Astrocyte (in vitro differentiated cells and primary cell): ENCODE measurements around the gene PLCB4. TPM values are rescaled to one million over a fixed set of nuclear protein-coding genes. Genes with fewer than 3 reads are reported as not detected.

Source experiments
- DNase-seq: peaks from one replicate; pipeline ENCODE4 v3.0.0-alpha.2; 2010; ENCODE audit warnings: low read depth
- FAIRE-seq: peaks from 2 replicates; lab custom pipeline; 2011; peaks lifted over from hg19 to GRCh38; lab: Jason Lieb, UNC
- H2AFZ ChIP-seq: 2 replicates; pipeline ENCODE4 v1.6.0; 2012; ENCODE audit warnings: low read depth, low read length, inconsistent platforms
- H3K27ac ChIP-seq: 2 replicates; pipeline ENCODE4 v1.5.1; 2011; ENCODE audit warnings: low read depth, low read length, inconsistent platforms
- H3K27me3 ChIP-seq: 2 replicates; pipeline ENCODE4 v1.6.0; 2011; ENCODE audit warnings: low read length, inconsistent platforms; ENCODE audit not compliant: insufficient read depth
- H3K36me3 ChIP-seq: 2 replicates; pipeline ENCODE4 v1.5.1; 2011; ENCODE audit warnings: low read length, inconsistent platforms; ENCODE audit not compliant: insufficient read depth
- H3K4me1 ChIP-seq: 2 replicates; pipeline ENCODE4 v1.5.1; 2011; ENCODE audit warnings: low read length, inconsistent platforms; ENCODE audit not compliant: insufficient read depth
- H3K4me2 ChIP-seq: 2 replicates; pipeline ENCODE4 v1.6.0; 2012; ENCODE audit warnings: low read length, inconsistent platforms
- H3K4me3 ChIP-seq: 2 replicates; pipeline ENCODE4 v1.5.1; 2011; ENCODE audit warnings: low read depth, mild to moderate bottlenecking, low read length, inconsistent platforms; ENCODE audit not compliant: insufficient read depth
- H3K79me2 ChIP-seq: 2 replicates; pipeline ENCODE4 v1.6.0; 2012; ENCODE audit warnings: mild to moderate bottlenecking, low read length, inconsistent platforms; ENCODE audit not compliant: insufficient read depth
- H3K9ac ChIP-seq: 2 replicates; pipeline ENCODE4 v1.6.0; 2012; ENCODE audit warnings: mild to moderate bottlenecking, low read length, inconsistent platforms
- H3K9me3 ChIP-seq: 2 replicates; pipeline ENCODE4 v1.5.1; 2012; ENCODE audit warnings: low read depth, mild to moderate bottlenecking, low read length, inconsistent platforms; ENCODE audit not compliant: insufficient read depth
- H4K20me1 ChIP-seq: 2 replicates; pipeline ENCODE4 v1.6.0; 2012; ENCODE audit warnings: low read length, inconsistent platforms; ENCODE audit not compliant: insufficient read depth
- H3K27ac Mint-ChIP-seq: one replicate; pipeline ENCODE4 v1.8.0; 2021; ENCODE audit warnings: mild to moderate bottlenecking, mixed read lengths; ENCODE audit not compliant: unreplicated experiment
- H3K27me3 Mint-ChIP-seq: one replicate; pipeline ENCODE4 v1.8.0; 2021; ENCODE audit warnings: low read depth, mixed read lengths; ENCODE audit not compliant: unreplicated experiment
- H3K36me3 Mint-ChIP-seq: one replicate; pipeline ENCODE4 v1.8.0; 2021; ENCODE audit warnings: low read depth, mixed read lengths; ENCODE audit not compliant: unreplicated experiment
- H3K4me1 Mint-ChIP-seq: one replicate; pipeline ENCODE4 v1.8.0; 2021; ENCODE audit warnings: low read depth, mixed read lengths; ENCODE audit not compliant: unreplicated experiment
- H3K4me3 Mint-ChIP-seq: one replicate; pipeline ENCODE4 v1.8.0; 2021; ENCODE audit warnings: mild to moderate bottlenecking, moderate library complexity, mixed read lengths; ENCODE audit not compliant: unreplicated experiment
- H3K9me3 Mint-ChIP-seq: one replicate; pipeline ENCODE4 v1.8.0; 2021; ENCODE audit warnings: mild to moderate bottlenecking, mixed read lengths; ENCODE audit not compliant: unreplicated experiment
- EZH2 ChIP-seq: IDR thresholded peaks from 2 replicates; pipeline ENCODE4 v1.6.1; 2012; ENCODE audit warnings: mild to moderate bottlenecking, low read length, inconsistent platforms; ENCODE audit not compliant: insufficient read depth
- total RNA-seq: library from RNA; stranded (reverse); gene quantifications from 2 replicates; pipeline ENCODE4 v1.2.1, GENCODE V29; 2021
- TF ChIP-seq, protein P1 (sequence below): IDR thresholded peaks from 2 replicates; pipeline ENCODE4 v1.5.1; 2011; ENCODE audit warnings: low read depth, mild to moderate bottlenecking, inconsistent platforms, low read length, moderate library complexity; ENCODE audit not compliant: insufficient read depth

PLCB4 gene
- total RNA-seq, 1 donor from 2014 or later: 58.2 TPM

DNA sequence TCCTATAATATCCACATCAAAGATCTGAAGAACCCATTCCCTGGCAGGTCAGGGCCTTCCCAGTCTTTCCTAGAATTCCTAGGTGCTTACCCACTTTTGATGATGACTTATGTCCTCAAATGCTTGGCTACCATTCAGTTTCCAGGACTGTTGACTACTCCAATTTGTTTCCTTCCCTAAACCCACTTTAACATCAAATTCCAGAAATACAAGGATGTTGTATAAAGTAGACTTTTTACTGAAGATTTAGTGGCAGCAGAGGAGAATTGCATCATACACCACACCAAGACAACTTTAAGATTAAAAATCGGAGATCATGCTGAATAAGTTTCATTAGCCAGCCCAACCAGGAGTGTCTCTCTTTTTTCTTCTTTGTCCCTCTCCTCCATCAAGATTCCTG lies 242.2 kb downstream of the PLCB4 start:
- Mint-ChIP-seq H3K27ac (peak overlapping the region; percentile 98), H3K4me3 (peak overlapping the region; percentile 66), H3K9me3 (no peaks in the 10 kb centered on the region), H3K27me3 (no peaks in the 10 kb centered on the region), H3K4me1 (peaks cover 40% of the 10 kb centered on the region), H3K36me3 (peaks cover 9% of the 10 kb centered on the region)
- H3K4me2 ChIP-seq: no peak overlapping the region
- no peaks in the 10 kb centered on the region for H3K9me3 ChIP-seq
- H3K36me3 ChIP-seq: no peaks in the 10 kb centered on the region
- no peak for FAIRE-seq
- no peaks in the 10 kb centered on the region for H4K20me1 ChIP-seq
- H3K27ac ChIP-seq: no peak overlapping the region
- no peak overlapping the region for H2AFZ ChIP-seq
- H3K27me3 ChIP-seq: no peaks in the 10 kb centered on the region
- H3K9ac ChIP-seq: no peak overlapping the region
- peak; percentile 15 for DNase-seq
- peaks cover 11% of the 10 kb centered on the region for H3K4me1 ChIP-seq
- H3K4me3 ChIP-seq: no peak overlapping the region
- TF ChIP-seq, protein P1, sequence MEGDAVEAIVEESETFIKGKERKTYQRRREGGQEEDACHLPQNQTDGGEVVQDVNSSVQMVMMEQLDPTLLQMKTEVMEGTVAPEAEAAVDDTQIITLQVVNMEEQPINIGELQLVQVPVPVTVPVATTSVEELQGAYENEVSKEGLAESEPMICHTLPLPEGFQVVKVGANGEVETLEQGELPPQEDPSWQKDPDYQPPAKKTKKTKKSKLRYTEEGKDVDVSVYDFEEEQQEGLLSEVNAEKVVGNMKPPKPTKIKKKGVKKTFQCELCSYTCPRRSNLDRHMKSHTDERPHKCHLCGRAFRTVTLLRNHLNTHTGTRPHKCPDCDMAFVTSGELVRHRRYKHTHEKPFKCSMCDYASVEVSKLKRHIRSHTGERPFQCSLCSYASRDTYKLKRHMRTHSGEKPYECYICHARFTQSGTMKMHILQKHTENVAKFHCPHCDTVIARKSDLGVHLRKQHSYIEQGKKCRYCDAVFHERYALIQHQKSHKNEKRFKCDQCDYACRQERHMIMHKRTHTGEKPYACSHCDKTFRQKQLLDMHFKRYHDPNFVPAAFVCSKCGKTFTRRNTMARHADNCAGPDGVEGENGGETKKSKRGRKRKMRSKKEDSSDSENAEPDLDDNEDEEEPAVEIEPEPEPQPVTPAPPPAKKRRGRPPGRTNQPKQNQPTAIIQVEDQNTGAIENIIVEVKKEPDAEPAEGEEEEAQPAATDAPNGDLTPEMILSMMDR: no peak
- TF ChIP-seq EZH2: no peak
- H3K79me2 ChIP-seq: no peaks in the 10 kb centered on the region

DNA sequence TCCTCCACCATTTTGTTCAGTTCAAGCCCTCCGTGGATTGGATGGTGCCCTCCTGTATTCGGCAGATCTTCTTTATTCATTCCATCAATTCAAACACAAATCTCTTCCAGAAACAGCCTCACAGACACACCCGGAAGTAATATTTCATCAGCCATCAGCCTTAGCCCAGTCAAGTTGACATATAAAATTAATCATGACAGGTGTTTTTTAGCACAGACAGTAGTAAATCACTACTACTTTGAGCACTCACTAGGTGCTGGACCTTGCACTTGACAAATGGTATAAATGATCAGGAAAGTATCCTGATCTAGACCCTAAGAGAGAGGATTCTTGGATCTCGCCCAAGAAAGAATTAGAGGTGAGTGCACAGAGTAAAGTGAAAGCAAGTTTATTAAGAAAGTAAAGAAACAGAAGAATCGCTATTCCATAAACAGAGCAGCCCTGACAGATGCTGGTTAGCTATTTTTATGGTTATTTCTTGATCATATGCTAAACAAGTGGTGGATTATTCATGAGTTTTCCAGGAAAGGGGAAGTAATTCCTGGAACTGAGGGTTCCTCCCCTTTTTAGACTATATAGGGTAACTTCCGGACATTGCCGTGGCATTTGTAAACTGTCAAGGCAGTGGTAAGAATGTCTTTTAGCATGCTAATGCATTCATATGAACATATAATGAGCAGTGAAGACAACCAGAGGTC lies 250.9 kb downstream of the PLCB4 start:
- Histone ChIP-seq H3K9ac (no peak overlapping the region), H3K4me3 (no peak overlapping the region), H3K9me3 (no peaks in the 10 kb centered on the region), H2AFZ (no peak overlapping the region), H3K4me1 (no peaks in the 10 kb centered on the region), H3K27me3 (no peaks in the 10 kb centered on the region), H3K36me3 (no peaks in the 10 kb centered on the region), H4K20me1 (no peaks in the 10 kb centered on the region), H3K27ac (no peak overlapping the region), H3K4me2 (no peak overlapping the region), H3K79me2 (no peaks in the 10 kb centered on the region)
- Mint-ChIP-seq H3K36me3 (peaks cover 7% of the 10 kb centered on the region), H3K27me3 (no peaks in the 10 kb centered on the region), H3K4me1 (peaks cover 2% of the 10 kb centered on the region), H3K27ac (no peak overlapping the region), H3K9me3 (no peaks in the 10 kb centered on the region), H3K4me3 (no peak overlapping the region)
- DNase-seq (peak; percentile 14), FAIRE-seq (no peak)
- TF ChIP-seq EZH2: no peak
- TF ChIP-seq, protein P1: no peak

DNA sequence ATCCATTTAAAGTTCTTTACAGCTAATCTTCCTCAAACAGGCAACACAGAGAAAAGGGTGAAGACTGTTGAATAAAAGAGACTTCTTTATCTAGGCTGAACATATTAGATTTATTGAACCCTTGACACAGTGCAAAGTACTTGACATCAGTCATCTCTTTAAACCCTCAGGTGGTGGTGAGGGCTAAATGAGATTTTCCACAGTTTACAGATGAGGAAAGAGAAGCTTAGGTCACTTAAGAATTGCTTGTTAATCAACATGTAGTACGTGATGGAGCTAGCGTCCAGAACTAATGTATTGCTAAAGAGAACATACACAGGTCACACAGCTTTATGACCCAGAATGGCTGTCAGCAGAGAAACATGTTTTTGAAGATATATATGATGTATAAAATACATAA lies 252.1 kb downstream of the PLCB4 start:
- no peak overlapping the region for H2AFZ ChIP-seq
- no peaks in the 10 kb centered on the region for H3K9me3 ChIP-seq
- TF ChIP-seq EZH2: no peak
- TF ChIP-seq, protein P1: no peak
- no peaks in the 10 kb centered on the region for H3K27me3 Mint-ChIP-seq
- FAIRE-seq (no peak), DNase-seq (no peak)
- no peaks in the 10 kb centered on the region for H3K36me3 ChIP-seq
- H3K4me3 Mint-ChIP-seq: no peak overlapping the region
- no peaks in the 10 kb centered on the region for H4K20me1 ChIP-seq
- peaks cover 2% of the 10 kb centered on the region for H3K4me1 Mint-ChIP-seq
- no peaks in the 10 kb centered on the region for H3K79me2 ChIP-seq
- H3K27ac ChIP-seq: no peak overlapping the region
- no peak overlapping the region for H3K9ac ChIP-seq
- no peaks in the 10 kb centered on the region for H3K27me3 ChIP-seq
- H3K9me3 Mint-ChIP-seq: no peaks in the 10 kb centered on the region
- no peak overlapping the region for H3K4me3 ChIP-seq
- H3K27ac Mint-ChIP-seq: no peak overlapping the region
- H3K4me1 ChIP-seq: no peaks in the 10 kb centered on the region
- H3K4me2 ChIP-seq: no peak overlapping the region
- peaks cover 7% of the 10 kb centered on the region for H3K36me3 Mint-ChIP-seq
